Panc1 (cell line): ENCODE data around the gene C2CD2L. TPM values are rescaled to one million over a fixed set of nuclear protein-coding genes. Genes with fewer than 3 reads are reported as not detected.

ENCODE experiments used
- ATAC-seq: fragments of 200-7000 bp; cut with Tn5 transposase; 2 replicates; pipeline ENCODE4 v1.9.1; 2020; ENCODE audit warnings: mild to moderate bottlenecking, moderate library complexity
- BruUV-seq: library from RNA; stranded (reverse); fragments of 400-500 nt; replicated peaks from 2 replicates; lab custom pipeline; 2021; lab: Mats Ljungman, UMichigan
- CTCF ChIA-PET: fragments of 300-600 bp; sonication (Branson Sonifier 250); formaldehyde crosslinking; loops from one replicate; lab custom pipeline; 2022; ENCODE audit warnings: antibody characterized with exemption; lab: Charles Lee
- POLR2A ChIA-PET: fragments of 300-600 bp; sonication (Branson Sonifier 250); formaldehyde crosslinking; loops from one replicate; lab custom pipeline; 2022; ENCODE audit warnings: antibody characterized with exemption; lab: Charles Lee
- DNase-seq: peaks from one replicate; pipeline ENCODE4 v3.0.0-alpha.2; 2010; ENCODE audit warnings: low read depth, low spot score
- H3K27ac ChIP-seq: 2 replicates; pipeline ENCODE4 v1.5.1; 2011; ENCODE audit warnings: mild to moderate bottlenecking, low read length, inconsistent platforms
- H3K27me3 ChIP-seq: fragments of 200-500 bp; sonication (Bioruptor generic); 2 replicates; pipeline ENCODE4 v1.6.0; 2014; ENCODE audit warnings: low read length, inconsistent platforms; ENCODE audit not compliant: control insufficient read depth, insufficient read depth
- H3K36me3 ChIP-seq: fragments of 200-500 bp; sonication (Bioruptor generic); 2 replicates; pipeline ENCODE4 v1.5.1; 2014; ENCODE audit warnings: inconsistent platforms, mild to moderate bottlenecking, low read length, moderate library complexity; ENCODE audit not compliant: control insufficient read depth, insufficient read depth
- H3K4me1 ChIP-seq: 2 replicates; pipeline ENCODE4 v1.5.1; 2011; ENCODE audit warnings: inconsistent platforms, mild to moderate bottlenecking, low read length, moderate library complexity; ENCODE audit not compliant: control insufficient read depth, insufficient read depth
- H3K4me3 ChIP-seq, 2 experiments: 2 replicates each; pipeline ENCODE4 v1.5.1; 2011 to 2012; ENCODE audit warnings: low read depth in 2 of 2, low read length in 2 of 2, mild to moderate bottlenecking in 2 of 2, inconsistent platforms in 1 of 2, moderate library complexity in 1 of 2
- H3K9me3 ChIP-seq: fragments of 200-500 bp; sonication (Bioruptor generic); 2 replicates; pipeline ENCODE4 v1.5.1; 2014; ENCODE audit warnings: low read depth, mild to moderate bottlenecking, inconsistent platforms, low read length, moderate library complexity; ENCODE audit not compliant: control insufficient read depth, insufficient read depth
- CTCF ChIP-seq: fragments of 450-650 bp; IDR thresholded peaks from 2 replicates; pipeline ENCODE4 v1.5.1; 2017; ENCODE audit warnings: mild to moderate bottlenecking
- POLR2AphosphoS5 ChIP-seq: IDR thresholded peaks from 2 replicates; pipeline ENCODE4 v1.6.1; 2012; ENCODE audit warnings: mild to moderate bottlenecking, low read depth, low read length, moderate library complexity
- REST ChIP-seq, 2 experiments: IDR thresholded peaks; 2 replicates each; pipeline ENCODE4 v1.6.1; 2011 to 2012; ENCODE audit warnings: low read depth in 2 of 2, control low read depth in 1 of 2, low read length in 1 of 2, mild to moderate bottlenecking in 1 of 2, moderate library complexity in 1 of 2; ENCODE audit not compliant: insufficient read depth in 1 of 2
- SIN3A ChIP-seq: IDR thresholded peaks from 2 replicates; pipeline ENCODE4 v1.6.1; 2012; ENCODE audit warnings: low read depth, mild to moderate bottlenecking, low read length, moderate library complexity, borderline replicate concordance; ENCODE audit not compliant: insufficient read depth
- TCF7L2 ChIP-seq: IDR thresholded peaks from 2 replicates; pipeline ENCODE4 v1.6.1; 2011; ENCODE audit warnings: mild to moderate bottlenecking, low read depth, low read length, inconsistent platforms
- in situ Hi-C: cut with HindIII; loops from 2 replicates; pipeline ENCODE4 v1.10.0; 2016; ENCODE audit warnings: low sequenced_read_pairs, low pct_unique_long_range_greater_than_20kb
- intact Hi-C: fragments of 100-400 bp; cut with micrococcal nuclease; formaldehyde crosslinking; loops from one replicate; pipeline ENCODE4 v1.10.0; 2022; ENCODE audit not compliant: unreplicated experiment
- total RNA-seq: library from RNA; stranded (reverse); gene quantifications from one replicate; pipeline ENCODE4 v1.2.1, GENCODE V29; 2021; ENCODE audit not compliant: unreplicated experiment

C2CD2L gene
- total RNA-seq, 1 experiment from 2014 or later, result 10.1 TPM

GRCh38 chr11:119149786-119150275 is 42.7 kb downstream of the C2CD2L start:
- no TSS peak for BruUV-seq
- Histone ChIP-seq H3K4me1 (peaks cover 5% of the 10 kb centered on the region; the same call in 1 of the 2 replicates), H3K9me3 (no peaks in the 10 kb centered on the region), H3K4me3 (peak overlapping the region; percentile 63 to 64; a peak in 2 of 4 replicates), H3K27ac (no peak overlapping the region), H3K36me3 (no peaks in the 10 kb centered on the region), H3K27me3 (no peaks in the 10 kb centered on the region)
- ATAC-seq (no peak), DNase-seq (no peak)
- in situ Hi-C loops (no loop called here), intact Hi-C loops (loop anchor here (5.0 kb wide), 1 partner anchor 172 kb away; no protein-coding TSS in a partner anchor)
- ChIA-PET POLR2A (no interaction called here), CTCF (interaction anchor here (1.0 kb wide), 1 partner anchor 40 kb away, joined by 3 read pairs; no protein-coding TSS in a partner anchor)
- TF ChIP-seq REST (IDR thresholded peaks at IDR 0.05; ENCODE audit: insufficient read depth in 1 of 2, low read depth in 2 of 2, low read length in 1 of 2), result no peak
- no peak for TF ChIP-seq TCF7L2
- TF ChIP-seq POLR2AphosphoS5, result no peak
- no peak for TF ChIP-seq CTCF
- TF ChIP-seq SIN3A, result no peak

DNA sequence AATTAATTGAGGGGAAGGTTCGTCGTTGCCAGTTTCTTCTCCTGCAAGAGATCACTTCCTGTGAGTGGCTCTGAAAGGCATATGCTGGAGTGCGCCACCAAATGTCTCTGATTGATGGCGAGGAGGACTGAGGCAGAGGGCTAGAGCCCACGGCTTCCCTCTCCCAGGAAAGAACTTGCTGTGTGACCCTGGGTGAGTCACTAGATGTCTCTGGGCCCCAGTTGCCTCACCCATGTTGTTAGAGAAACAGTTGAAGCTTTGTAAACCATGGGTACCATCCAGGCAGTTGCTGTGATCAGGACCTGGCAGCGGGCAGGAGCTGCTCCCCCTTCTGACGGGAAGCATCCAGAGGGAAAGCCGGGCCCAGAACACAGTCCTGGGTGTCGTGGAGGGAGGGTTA is 44.9 kb downstream of the C2CD2L start:
- Histone ChIP-seq H3K36me3 (no peaks in the 10 kb centered on the region), H3K27ac (no peak overlapping the region), H3K9me3 (no peaks in the 10 kb centered on the region), H3K4me1 (peaks cover 5% of the 10 kb centered on the region; the same call in 1 of the 2 replicates), H3K27me3 (no peaks in the 10 kb centered on the region), H3K4me3 (no peak overlapping the region)
- DNase-seq, result no peak
- no peak for ATAC-seq
- TF ChIP-seq TCF7L2 (no peak), SIN3A (no peak), CTCF (no peak; the same call in 1 of the 2 replicates), POLR2AphosphoS5 (no peak), REST (IDR thresholded peaks at IDR 0.05; ENCODE audit: insufficient read depth in 1 of 2, low read depth in 2 of 2, low read length in 1 of 2) (no peak)
- no TSS peak for BruUV-seq
- in situ Hi-C loops, result no loop called here
- ChIA-PET POLR2A (no interaction called here), CTCF (interaction anchor here (1.1 kb wide), 2 partner anchors 17 to 18 kb away, joined by 3 read pairs; no protein-coding TSS in a partner anchor)
- intact Hi-C loops, result no loop called here
